SKM-1 (cell line): ENCODE data around the gene COL20A1.
"Not testable (repeated sequence)": the region's sequence is repeated elsewhere in the genome, so short reads cannot be mapped to it uniquely, and the experiment has no call there.

Experiments used
- DNase-seq: peaks from one replicate; lab custom pipeline; 2025; ENCODE audit not compliant: unreplicated experiment; lab: John Stamatoyannopoulos, UW

The COL20A1 gene

DNA sequence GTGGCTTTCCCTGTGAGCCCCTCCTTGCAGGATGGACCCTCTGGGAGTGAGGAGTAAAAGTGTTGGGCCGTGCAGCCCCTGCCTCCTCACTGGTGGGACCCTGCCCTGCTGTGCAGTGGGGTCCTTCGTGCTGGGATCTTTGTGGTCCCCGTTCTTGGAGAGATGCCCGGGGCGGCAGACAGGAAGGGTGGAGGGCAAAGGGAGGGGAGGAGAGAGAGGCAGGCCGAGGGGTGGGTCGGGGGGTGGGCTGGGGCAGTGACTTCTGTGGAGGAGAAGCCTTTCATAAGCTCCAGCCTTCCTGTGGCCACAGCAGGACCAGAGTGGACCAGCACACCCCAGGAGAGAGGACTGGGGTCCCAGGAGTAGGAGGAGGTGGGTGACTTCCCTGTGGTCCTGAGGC, at the start of gene COL20A1:
Gene COL20A1 (plus strand): TSS at position 283 of the 400 bp plus-strand sequence. CDS start 1,922 bp downstream, outside the sequence.
- DNase-seq: no peak

DNA sequence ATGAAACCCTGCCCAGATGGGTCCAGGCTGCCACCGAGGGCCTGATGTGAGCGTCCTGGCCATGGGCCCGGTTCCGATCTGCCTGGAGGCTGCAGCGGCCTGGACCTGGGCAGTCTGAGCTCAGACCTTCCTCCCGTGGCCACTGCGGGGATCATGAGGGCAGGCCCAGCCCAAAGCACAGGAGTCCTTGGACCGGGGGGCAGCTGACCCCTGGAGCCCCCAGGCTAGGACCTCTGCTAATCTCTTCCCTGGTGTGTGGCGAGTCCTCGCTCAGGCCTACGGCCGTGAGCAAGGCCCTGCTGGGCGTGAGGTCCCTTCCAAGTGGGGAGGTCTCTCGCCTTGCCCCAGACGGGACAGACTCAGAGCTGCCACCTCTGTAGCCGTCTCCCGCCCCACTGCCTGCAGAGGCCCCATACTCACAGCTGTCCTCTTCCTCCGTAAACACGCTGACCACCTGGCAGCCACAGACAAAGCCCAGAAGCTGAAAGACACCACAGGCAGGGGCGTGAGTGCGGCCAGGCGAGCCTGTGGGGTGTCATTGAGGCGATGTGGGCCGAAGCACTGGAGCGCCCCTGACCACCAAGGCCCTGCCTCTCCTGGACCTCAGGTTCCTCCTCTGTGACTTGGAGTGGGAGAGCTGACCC, 49.3 kb upstream of the COL20A1 start:
- DNase-seq: no peak

DNA sequence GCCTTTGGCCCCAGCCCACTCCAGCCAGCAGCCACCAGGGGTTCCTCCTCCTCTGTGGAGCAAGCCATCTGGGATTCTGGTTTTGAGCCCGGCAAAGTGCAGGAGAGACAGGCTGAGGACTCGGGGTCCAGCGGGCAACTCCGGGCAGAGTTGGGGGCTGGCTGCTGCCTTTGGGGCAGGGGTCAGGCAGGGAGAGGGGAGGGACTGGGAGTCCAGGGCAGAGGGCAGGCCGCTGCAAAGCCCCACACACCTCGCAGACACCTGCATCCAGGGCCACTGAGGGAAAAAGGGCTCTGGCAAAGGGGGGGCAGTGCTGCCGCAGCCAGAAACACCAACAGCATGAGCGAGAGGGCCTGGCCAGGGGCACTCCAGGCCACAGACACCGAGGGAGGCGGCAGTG, 48.5 kb upstream of the COL20A1 start:
- DNase-seq: no peak

DNA sequence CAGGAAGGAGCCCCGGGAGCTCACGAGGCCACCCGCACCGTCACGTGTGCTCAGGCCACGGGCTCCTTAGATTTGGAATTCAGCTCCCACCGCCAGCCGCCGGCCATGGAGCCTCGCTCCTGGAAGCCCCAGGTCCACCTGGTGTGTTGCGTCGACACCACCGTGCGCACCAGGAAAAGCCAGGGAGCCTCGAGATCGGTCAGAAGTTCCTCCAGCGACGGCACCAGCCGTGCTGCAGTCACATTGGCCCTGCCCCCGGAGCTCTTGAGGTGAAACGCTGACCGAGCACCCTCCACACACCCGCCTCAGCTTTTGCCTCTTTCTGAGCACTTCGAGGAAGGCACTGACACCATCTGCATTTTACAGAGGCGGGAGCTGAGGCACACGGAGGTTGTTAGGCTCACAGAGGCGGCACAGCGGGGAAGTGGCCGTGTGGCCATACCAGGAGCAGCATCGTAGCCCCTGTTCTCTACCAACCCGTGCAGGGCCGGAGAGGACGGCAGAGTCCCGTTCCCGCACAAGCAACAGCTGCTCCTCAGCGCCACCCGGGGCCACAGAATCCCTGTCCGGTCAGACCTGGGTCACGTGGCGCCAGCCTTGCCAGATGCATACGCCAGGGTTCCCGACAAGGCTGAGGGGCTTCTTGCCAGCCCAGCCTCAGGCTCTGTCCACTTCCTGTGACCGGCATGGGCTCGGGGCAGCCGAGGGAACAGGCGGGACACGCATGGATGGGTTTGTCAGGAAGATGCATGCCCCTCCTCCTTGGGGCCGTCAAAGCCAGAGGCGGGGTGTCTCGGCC, 46.3 kb upstream of the COL20A1 start:
- DNase-seq: no peak

DNA sequence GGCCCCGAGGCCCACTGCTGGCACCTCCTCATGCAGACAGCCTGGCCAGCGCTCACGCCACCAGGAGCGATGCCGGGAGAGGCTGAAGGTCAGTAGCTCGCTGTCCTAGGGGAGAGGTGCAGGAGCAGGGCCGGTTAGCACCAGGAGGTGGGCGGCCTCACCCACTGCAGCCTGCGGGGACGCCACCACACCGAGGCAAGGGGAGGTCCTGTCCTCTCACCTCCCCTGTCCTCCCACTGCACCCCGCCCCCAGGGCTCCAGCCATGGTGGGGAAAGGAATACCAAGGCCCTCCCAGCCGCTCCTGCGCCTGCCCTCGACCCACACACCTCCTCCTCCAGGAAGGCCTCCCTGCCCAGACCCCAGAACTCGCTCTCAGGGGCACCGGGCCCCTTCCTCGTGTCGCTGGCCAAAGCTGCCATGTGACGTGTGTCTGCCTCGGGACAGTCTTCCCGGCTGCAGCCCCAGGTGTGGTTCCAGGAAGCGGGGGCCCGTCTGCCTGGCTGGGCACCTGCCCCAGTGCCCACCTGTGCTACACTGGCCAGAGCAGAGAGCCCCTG, 45.2 kb upstream of the COL20A1 start:
- DNase-seq: no peak

DNA sequence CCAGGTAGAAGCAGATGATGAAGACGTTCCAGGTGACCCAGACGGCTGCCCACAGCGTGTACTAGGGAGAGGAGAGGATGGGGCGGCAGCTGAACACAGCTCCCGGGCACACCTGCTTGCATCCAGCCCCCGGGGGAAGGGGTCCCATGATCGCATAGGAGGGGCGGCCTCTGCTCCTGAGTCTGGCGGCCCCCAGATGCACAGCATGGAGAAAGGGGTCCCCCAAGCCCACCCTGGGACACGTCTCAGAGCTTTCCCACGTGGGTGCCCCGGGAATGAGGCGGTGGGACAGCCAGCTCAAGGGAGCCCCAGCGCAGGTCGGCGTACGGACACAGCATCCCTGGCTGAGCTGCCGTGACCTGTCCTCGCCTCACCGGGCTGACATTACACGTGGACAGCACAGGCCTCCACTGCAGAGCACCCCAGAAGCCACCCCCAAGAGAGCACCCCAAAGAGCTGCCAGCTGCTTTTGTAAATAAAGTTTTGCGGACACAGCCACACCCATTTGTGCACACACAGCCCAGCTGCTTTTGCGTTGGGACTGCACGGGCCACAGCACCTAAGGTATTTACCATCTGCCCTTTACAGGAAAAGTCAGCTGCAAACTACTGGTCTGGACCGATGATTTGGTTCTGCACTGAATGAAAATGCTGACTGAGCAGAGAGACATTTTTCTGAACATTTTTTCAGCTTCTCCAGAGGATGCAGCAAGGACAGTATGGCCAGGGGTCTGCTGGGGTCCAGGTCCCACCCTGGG, 44.0 kb upstream of the COL20A1 start:
- no peak for DNase-seq

DNA sequence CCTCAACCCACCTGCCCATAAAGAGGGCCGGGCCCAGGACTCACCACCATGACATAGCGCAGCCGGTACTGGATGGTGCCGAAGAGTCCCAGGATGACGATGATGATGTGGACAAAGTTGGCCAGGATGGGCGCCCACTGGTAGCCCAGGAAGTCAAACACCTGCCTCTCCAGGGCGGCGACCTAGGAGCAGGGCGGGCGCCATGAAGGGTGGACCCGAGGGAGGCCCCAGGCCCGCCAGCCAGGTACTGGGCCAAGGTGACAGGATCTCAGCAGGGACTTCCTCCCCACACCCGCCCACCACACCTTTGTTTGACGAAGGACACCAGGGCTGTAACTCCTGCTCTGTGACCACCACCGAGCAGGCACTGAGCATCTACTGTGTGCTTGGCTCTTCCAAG, 43.1 kb upstream of the COL20A1 start:
- DNase-seq: no peak

DNA sequence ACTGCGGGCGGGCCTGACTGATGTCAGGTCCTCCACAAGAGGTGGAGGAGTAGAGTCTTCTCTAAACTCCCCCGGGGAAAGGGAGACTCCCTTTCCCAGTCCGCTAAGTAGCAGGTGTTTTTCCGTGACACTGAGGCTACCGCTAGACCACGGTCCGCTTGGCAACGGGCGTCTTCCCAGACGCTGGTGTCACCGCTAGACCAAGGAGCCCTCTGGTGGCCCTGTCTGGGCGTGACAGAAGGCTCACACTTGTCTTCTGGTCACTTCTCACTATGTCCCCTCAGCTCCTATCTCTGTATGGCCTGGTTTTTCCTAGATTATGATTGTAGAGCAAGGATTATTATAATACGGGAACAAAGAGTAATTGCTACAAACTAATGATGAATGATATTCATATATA, 41.6 kb upstream of the COL20A1 start:
- not testable (repeated sequence) for DNase-seq

DNA sequence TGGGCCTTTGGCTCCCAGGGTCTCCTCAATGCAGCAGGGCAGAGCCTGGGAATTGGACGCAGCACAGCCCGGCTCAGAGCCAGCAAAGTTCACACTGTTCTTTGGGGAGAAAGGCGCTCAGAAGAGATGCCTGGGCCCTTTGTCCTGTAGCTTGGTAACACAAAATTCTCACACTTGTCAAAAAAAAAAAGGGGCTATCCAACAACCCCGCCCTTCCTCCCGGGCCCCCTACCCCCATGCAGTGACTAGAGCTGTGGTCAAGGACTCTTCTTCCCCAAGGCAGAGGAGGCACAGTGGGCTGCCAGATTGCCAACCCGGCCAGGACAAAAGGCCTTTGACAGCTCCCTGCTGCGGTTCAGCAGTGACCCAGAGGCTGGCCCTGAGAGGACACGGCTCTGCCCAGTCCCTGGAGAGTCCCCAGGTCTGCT, 40.7 kb upstream of the COL20A1 start:
- DNase-seq: no peak

DNA sequence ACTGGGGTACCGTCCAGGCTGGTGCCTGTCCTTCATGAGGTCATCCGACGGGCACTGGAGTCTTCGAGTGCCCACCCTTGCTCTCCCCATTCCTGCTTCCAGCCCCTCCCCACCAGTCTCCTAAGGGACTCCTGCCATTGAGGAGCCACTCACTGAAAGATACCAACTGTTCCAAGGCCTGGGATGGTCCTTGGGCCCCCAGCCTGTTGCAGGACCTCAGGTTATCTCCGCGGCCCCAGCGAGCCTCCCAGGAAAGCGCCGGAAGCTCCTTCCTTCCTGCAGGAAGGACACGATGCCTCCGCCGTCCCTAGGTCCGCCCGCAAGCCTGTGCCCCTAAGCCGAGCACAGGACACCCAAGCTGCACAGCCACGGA, 39.9 kb upstream of the COL20A1 start:
- no peak for DNase-seq

DNA sequence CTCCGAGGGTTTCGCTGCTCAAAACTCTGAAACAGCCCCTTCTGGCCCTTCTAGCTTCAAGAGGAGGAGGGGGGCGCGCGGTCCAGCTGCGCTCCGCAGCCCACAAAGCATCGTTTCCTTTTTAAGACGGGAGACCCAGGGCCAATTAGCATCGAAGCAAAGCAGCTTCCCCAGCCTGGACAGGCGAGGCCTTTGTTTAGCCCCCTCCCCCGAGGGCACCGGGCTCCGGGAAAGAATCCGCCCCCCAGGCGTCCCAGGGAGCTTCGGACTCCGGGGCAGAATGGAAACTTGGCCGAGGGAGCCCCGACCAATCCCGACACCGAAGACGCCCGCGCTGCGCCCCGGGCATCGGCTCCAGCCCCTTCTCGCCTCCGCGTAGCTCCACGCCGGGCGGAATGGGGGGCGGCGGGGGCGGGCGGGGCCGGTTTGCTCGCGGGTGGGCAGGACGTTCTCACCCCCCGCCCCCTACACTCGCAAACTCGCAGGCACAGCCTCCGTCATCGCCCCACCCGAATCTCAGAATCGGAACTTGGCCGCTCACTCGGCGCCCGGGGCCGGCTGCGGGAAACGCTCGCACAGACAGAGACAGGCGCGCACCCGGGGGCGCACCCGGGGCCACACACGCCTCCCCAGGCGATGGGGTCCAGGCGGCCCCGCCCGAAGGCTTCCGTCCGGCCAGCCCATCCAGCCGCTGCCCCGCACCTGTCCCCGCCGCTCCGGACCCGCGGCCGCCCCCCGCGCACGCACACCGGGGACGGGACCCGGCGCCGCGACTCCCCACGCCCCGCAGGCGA, 39.4 kb upstream of the COL20A1 start:
- no peak for DNase-seq

DNA sequence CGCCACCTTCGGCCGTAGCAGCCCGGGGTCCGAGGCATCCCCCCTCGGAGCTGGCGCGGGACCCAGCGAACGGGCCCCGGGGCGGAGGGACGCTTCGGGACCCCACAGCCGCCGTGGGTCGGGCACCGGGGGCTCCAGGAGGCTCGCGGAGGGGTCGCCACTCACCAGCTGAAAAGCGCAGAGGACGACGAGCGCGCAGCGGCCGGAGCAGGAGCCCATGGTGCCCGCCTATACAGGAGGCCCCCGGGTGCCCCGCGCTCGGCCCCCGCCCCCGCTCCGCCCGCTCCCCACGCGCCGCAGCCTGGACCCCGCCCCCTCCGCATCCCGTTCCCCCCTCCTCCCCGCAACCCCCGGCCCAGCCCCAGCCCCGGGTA, 38.8 kb upstream of the COL20A1 start, which contains the start of gene NKAIN4:
Gene NKAIN4 (minus strand): TSS at position 232 of the 374 bp plus-strand sequence. CDS start 13 bp downstream, at position 219.
- DNase-seq: no peak

DNA sequence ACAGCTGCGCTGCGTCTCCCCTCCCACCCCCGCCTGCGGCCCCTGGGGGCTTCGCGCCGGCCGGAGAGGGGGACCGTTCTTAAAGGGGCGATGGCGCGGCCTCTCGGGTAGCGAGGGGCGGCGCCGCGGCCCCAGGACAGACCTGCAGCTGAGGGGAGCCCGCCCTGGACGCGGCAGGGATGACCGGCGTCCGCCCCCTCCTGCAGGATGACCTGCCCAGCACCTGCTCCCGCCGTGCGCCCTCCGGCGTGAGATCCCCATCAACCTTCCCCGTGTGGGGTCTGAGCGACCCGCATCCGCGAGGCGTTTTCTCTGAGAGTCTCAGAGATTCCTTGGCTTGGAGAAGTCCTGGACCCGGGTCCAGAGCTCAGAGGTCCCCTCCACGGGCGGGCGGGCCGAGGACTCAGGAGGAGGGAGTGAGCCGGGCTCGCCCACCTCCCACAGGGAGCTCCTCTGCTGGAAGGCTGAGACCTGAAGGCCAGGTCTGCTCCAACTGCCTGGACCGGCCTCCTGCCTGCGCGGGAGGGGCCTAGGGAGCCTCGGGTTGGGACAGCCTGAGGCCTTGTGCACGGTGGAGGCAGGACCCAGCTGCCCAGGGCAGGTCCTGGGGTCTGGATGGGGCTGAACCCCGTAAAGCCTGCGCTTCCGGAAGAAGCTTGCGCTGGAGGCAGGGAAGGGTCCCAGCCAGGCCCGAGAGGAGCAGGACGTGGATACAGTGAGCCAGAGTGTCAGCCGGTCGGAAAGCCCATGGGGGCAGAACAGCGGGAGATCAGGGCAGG, 38.2 kb upstream of the COL20A1 start:
- DNase-seq: no peak

DNA sequence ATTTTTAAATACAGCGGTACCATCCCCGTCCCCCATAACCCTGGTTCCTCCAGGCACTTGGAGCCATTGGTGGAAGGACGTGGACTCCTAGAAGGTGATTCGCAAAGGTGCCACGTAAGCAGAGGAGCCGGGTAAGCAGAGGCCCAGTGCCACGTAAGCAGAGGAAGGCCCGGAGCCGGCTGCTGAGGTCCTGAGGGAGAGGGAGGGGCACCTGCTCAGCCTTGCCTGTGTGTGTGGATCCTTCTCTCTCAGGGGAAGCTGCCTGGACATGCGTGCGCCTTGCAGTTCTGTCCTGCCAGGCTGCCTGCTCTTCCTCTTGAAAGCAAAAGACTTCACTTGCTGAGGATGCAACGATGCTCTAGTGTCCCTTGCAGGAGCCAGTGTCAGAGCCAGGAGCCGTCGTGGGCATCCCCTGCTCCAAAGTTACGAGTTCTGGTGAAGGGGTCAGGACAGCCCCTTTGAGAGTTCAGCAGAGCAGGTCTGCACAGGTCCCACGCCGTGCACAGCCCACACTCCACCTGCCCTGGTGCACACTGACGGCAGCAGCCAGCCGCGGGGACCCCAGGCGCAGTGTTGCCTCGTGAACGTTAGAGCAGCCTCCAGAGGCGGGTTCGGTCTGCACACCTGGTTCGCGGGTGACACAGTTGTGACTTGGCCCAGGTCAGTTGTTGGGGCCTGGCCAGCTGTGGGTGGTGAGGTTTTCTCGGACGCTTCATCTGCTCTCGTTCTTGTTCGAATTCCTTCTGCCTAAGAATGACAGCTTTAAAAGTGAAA, 36.9 kb upstream of the COL20A1 start:
- no peak for DNase-seq

DNA sequence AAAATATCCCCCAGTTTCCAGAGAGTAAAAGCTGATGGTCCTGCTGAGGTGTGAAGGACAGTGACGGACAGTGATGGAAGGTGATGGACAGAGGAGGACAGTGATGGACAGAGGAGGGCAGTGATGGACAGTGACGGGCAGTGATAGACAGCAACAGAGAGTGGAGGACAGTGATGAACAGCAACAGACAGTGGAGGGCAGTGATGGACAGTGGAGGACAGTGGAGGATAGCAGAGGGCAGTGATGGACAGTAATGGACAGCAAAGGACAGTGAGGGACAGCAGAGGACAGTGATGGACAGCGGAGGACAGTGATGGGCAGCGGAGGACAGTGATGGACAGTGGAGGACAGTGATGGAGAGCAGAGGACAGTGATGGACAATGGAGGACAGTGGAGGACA, 36.0 kb upstream of the COL20A1 start:
- DNase-seq: no peak

DNA sequence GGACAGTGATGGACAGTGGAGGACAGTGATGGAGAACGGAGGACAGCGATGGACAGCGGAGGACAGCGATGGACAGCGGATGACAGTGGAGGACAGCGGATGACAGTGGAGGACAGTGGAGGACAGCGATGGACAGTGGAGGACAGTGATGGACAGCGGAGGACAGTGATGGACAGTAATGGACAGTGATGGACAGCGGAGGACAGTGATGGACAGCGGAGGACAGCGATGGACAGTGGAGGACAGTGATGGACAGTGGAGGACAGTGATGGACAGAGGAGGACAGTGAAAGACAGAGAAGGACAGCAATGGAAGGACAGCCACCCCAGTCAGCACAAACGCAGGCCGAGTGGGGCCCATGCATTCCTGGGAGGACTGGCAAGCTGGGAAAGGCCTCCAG, 35.4 kb upstream of the COL20A1 start:
- DNase-seq: no peak

DNA sequence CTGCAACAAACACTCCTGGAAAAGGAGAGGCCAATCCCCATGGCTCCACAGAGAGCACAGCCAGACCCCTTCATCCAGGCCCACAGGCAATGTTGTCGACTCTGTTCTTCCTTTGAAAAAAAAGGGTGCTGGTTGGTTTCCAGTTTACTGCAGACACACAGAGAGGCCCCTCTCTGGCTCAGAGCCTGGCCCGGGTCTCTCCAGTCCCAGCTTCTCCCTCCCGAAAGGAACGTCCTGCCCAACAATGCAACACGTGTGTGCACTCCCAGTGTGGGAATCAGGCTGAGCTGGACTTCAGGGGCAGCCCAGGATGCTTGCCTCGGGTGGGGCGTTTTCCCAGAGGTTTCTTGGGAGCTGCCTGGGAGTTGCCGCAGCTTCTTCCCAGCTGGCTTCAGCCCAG, 34.2 kb upstream of the COL20A1 start:
- DNase-seq: no peak

DNA sequence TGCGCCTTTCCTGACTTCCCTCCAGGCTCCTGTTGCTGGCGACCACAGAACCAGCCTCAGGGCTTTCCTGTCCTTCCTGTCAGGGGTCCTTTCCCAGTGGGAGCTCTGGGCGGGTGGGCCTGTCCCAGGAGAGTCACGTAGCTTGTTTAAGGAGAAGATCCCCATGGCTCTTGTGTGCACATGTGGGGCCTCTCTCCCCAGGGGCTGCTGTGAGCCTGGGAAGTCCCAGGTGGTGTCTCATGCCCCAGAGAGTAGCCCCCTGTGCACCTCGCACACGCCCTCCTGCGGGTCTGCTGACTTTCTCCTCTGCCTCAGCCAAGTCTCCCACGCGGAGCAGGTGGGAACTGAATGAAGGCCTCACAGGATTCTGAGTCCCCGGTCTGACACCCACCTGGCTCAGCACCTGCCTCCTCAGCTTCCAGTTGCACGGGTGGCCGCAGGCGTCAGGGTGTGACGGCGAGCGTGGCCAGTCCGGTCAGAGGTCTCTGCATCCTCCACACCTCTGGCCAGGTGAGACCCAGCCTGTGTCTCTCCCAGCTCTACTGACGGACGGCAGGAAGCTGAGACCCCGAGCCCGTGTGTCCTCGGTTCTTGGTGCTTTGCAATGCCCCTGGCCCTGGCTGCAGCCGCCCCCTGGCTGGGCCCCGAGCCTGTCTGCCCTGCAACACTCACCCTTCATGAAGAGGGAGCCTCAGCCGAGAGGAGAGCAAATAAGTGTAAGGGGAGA, 33.1 kb upstream of the COL20A1 start:
- DNase-seq: no peak

DNA sequence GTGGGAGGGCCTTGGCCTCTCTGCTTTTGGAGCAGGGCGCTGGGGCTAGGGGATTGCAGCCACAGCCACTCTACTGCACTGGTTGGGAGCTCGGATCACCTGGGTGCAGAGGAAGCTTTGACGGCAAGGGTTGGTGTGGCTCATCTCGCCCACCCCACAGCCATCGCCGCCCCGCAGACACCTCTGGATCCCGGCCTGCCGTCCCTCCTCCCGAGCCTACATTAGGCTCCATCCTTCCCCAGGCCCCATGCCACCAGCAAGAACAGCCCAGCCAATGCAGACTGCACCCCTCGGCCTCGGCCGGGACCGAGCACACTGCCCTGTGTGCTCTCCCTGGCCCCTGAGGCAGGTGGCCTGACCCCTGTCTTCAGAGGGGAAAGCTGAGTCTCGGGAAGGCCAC, 32.5 kb upstream of the COL20A1 start:
- DNase-seq: no peak
